B cell (primary cell): ENCODE results near the gene ARSI. TPM values are rescaled to one million over a fixed set of nuclear protein-coding genes. Genes with fewer than 3 reads are reported as not detected.

ENCODE experiments used
- ATAC-seq: fragments of 200-7000 bp; cut with Tn5 transposase; one replicate; pipeline ENCODE4 v1.10.0; 2021; ENCODE audit warnings: low read depth, mild to moderate bottlenecking, moderate number of reproducible peaks, moderate library complexity
- CTCF ChIA-PET: fragments of 350-600 bp; sonication (Branson Sonifier 250); formaldehyde crosslinking; loops from one replicate; lab custom pipeline; 2021; ENCODE audit warnings: antibody characterized with exemption, inconsistent platforms; lab: Charles Lee
- POLR2A ChIA-PET: fragments of 350-600 bp; sonication (Branson Sonifier 250); formaldehyde crosslinking; loops from one replicate; lab custom pipeline; 2021; ENCODE audit warnings: antibody characterized with exemption; lab: Charles Lee
- DNase-seq: peaks from one replicate; pipeline ENCODE4 v3.0.0; 2013
- H2AFZ ChIP-seq: 2 replicates; pipeline ENCODE4 v1.6.1; 2012; ENCODE audit warnings: mild to moderate bottlenecking, low read depth, low read length; ENCODE audit not compliant: insufficient read depth, poor library complexity, severe bottlenecking
- H3K27ac ChIP-seq, 2 donors: 1 replicate in 1 of 2; 2 replicates in 1 of 2; pipeline ENCODE4 v1.5.1; 2012 to 2013; ENCODE audit warnings: low read length in 2 of 2, mild to moderate bottlenecking in 2 of 2, moderate library complexity in 1 of 2
- H3K27me3 ChIP-seq, 4 experiments: fragments of 200-600 bp in 1 of 4; sonication (generic) in 1 of 4; replicated peaks in 1 of 4; 1 replicate in 2 of 4; 2 replicates in 2 of 4; pipeline versions ENCODE4 v1.6.1 to v1.7.0; 2013 to 2016; ENCODE audit warnings: low read length in 3 of 4, mild to moderate bottlenecking in 2 of 4, mixed read lengths in 1 of 4, moderate library complexity in 1 of 4; ENCODE audit not compliant: insufficient read depth in 4 of 4, control insufficient read depth in 3 of 4; ENCODE audit errors: control extremely low read depth in 1 of 4
- H3K36me3 ChIP-seq, 2 experiments: replicated peaks in 1 of 2; 1 replicate in 1 of 2; 2 replicates in 1 of 2; pipeline versions ENCODE4 v1.6.1 to v1.7.1; 2013; ENCODE audit warnings: low read length in 1 of 2; ENCODE audit not compliant: insufficient read depth in 2 of 2, control insufficient read depth in 1 of 2; ENCODE audit errors: control extremely low read depth in 1 of 2, extremely low read depth in 1 of 2
- H3K4me1 ChIP-seq, 2 donors: fragments of 200-600 bp in 1 of 2; sonication (generic) in 1 of 2; 1 replicate in 1 of 2; 2 replicates in 1 of 2; pipeline versions ENCODE4 v1.5.1 to v1.6.1; 2013 to 2017; ENCODE audit warnings: low read length in 2 of 2; ENCODE audit not compliant: control insufficient read depth in 2 of 2, insufficient read depth in 2 of 2
- H3K4me2 ChIP-seq: replicated peaks from 2 replicates; pipeline ENCODE3; 2012; ENCODE audit warnings: mild to moderate bottlenecking, low read depth, low read length; ENCODE audit not compliant: poor library complexity, severe bottlenecking
- H3K4me3 ChIP-seq, 5 experiments: fragments of 200-600 bp in 1 of 5; sonication (generic) in 1 of 5; 1 replicate in 3 of 5; 2 replicates in 2 of 5; pipeline versions ENCODE4 v1.5.1 to v1.7.0; 2011 to 2016; ENCODE audit warnings: low read length in 4 of 5, mild to moderate bottlenecking in 4 of 5, low read depth in 2 of 5, control low read depth in 1 of 5, moderate library complexity in 1 of 5; ENCODE audit not compliant: insufficient read depth in 1 of 5; ENCODE audit errors: control extremely low read depth in 1 of 5, extremely low read depth in 1 of 5
- H3K79me2 ChIP-seq: fragments of 200-600 bp; sonication (generic); one replicate; pipeline ENCODE4 v1.6.0; 2016; ENCODE audit warnings: low read length; ENCODE audit not compliant: control insufficient read depth, insufficient read depth
- H3K9ac ChIP-seq: fragments of 200-600 bp; sonication (generic); 2 replicates; pipeline ENCODE4 v1.6.1; 2017; ENCODE audit warnings: mild to moderate bottlenecking, low read length, moderate library complexity
- H3K9me3 ChIP-seq, 3 donors: one replicate each; pipeline versions ENCODE4 v1.6.1 to v1.7.1; 2013; ENCODE audit warnings: low read length in 2 of 3; ENCODE audit not compliant: control insufficient read depth in 2 of 3, insufficient read depth in 1 of 3; ENCODE audit errors: control extremely low read depth in 1 of 3
- H4K20me1 ChIP-seq: 2 replicates; pipeline ENCODE4 v1.6.0; 2012; ENCODE audit warnings: mild to moderate bottlenecking, low read length; ENCODE audit not compliant: insufficient read depth, control insufficient read depth, poor library complexity, severe bottlenecking
- H3K27ac Mint-ChIP-seq: one replicate; pipeline ENCODE4 v1.8.0; 2021; ENCODE audit warnings: mixed read lengths
- H3K27me3 Mint-ChIP-seq: one replicate; pipeline ENCODE4 v1.8.0; 2021; ENCODE audit warnings: mixed read lengths
- H3K4me1 Mint-ChIP-seq: one replicate; pipeline ENCODE4 v1.8.0; 2021; ENCODE audit warnings: mixed read lengths
- H3K4me3 Mint-ChIP-seq: one replicate; pipeline ENCODE4 v1.8.0; 2021; ENCODE audit warnings: mixed read lengths
- H3K9me3 Mint-ChIP-seq: one replicate; pipeline ENCODE4 v1.8.0; 2022; ENCODE audit warnings: mixed read lengths; ENCODE audit not compliant: insufficient read depth
- CTCF ChIP-seq: fragments of 200-600 bp; IDR thresholded peaks from one replicate; pipeline ENCODE4 v1.8.0; 2022; ENCODE audit warnings: antibody characterized with exemption, mild to moderate bottlenecking
- EZH2 ChIP-seq: IDR thresholded peaks from 2 replicates; pipeline ENCODE4 v1.6.1; 2012; ENCODE audit warnings: borderline replicate concordance, low read depth, mild to moderate bottlenecking, moderate library complexity, low read length; ENCODE audit not compliant: insufficient read depth, poor library complexity, severe bottlenecking
- WGBS: methylation state at CpG from one replicate; pipeline ENCODE4 v1.1.5; 2013; ENCODE audit warnings: missing lambda C conversion rate; ENCODE audit not compliant: insufficient coverage; 5-methylcytosine and 5-hydroxymethylcytosine counted together
- intact Hi-C: fragments of 100-400 bp; cut with micrococcal nuclease; formaldehyde crosslinking; loops from one replicate; pipeline ENCODE4 v1.10.0; 2022
- polyA plus RNA-seq: library from polyadenylated mRNA; depleted of rRNA; stranded (reverse); fragments of >200 nt; gene quantifications from 2 replicates; pipeline ENCODE4 v1.2.3, GENCODE V29; 2012
- total RNA-seq, 2 donors: library from RNA; stranded (reverse); fragments of 120-200 nt in 1 of 2; gene quantifications; 1 replicate in 1 of 2; 2 replicates in 1 of 2; pipeline versions ENCODE4 v1.2.3 to v1.2.4, GENCODE V29; 2013 to 2022

The ARSI gene
- total and polyA plus RNA-seq, 2 donors (not counting 1 experiment from before 2014, with no cell fraction given): not detected

DNA sequence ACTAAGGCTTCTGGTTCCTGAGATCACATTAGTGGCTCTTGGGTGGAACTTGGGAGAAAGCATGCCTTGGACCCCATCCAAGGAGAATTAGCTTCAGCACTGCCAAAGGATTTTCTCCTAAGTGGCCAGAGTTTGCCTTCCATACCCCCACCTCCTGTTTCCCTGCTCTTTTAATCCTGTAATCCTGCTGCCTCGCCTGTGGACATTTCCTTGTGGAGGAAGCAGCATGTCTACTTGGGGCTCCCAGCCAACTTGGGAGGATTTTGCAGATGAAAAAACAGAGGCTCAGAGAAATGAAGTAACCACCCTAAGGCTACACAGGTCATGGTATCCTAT is 1.6 kb downstream of the ARSI start:
- WGBS: 86% methylated on average over 1 of the region's 1 CpG
- CTCF ChIA-PET: no interaction called here

More for the DNA sequence above, 1.6 kb downstream of the ARSI start:
- Mint-ChIP-seq H3K4me1 (peaks cover 2% of the 10 kb centered on the region), H3K27me3 (peaks cover 45% of the 10 kb centered on the region), H3K27ac (no peak overlapping the region), H3K4me3 (no peak overlapping the region), H3K9me3 (no peaks in the 10 kb centered on the region)
- no peaks in the 10 kb centered on the region for H4K20me1 ChIP-seq
- H3K4me3 ChIP-seq: no peak overlapping the region
- H3K9me3 ChIP-seq: peaks cover 0 to 6% (median 2%) of the 10 kb centered on the region in 3 donors
- peaks cover 0 to 14% of the 10 kb centered on the region in 2 donors for H3K4me1 ChIP-seq
- no peak overlapping the region for H3K9ac ChIP-seq
- no peak overlapping the region for H3K27ac ChIP-seq
- TF ChIP-seq CTCF (no peak), EZH2 (no peak)
- no peaks in the 10 kb centered on the region for H3K79me2 ChIP-seq
- peaks cover 0 to 22% (median 18%) of the 10 kb centered on the region in 4 experiments for H3K27me3 ChIP-seq
- intact Hi-C loops: no loop called here
- ATAC-seq: no peak
- H3K36me3 ChIP-seq: no peaks in the 10 kb centered on the region
- POLR2A ChIA-PET: no interaction called here
- H3K4me2 ChIP-seq: no peak overlapping the region
- no peak overlapping the region for H2AFZ ChIP-seq
- DNase-seq: no peak
